Testis (tissue), 3 donors: ENCODE measurements around the gene CCDC83. TPM values are rescaled to one million over a fixed set of nuclear protein-coding genes. Genes with fewer than 3 reads are reported as not detected.

Experiments used
- DNase-seq: peaks from one replicate; pipeline ENCODE4 v3.0.0-alpha.2; 2019
- H3K27ac ChIP-seq, 2 donors: fragments of 200-600 bp; sonication (generic); one replicate each; pipeline ENCODE4 v1.5.1; 2019
- H3K27me3 ChIP-seq: fragments of 200-600 bp; sonication (generic); one replicate; pipeline ENCODE4 v1.5.1; 2019
- H3K36me3 ChIP-seq: fragments of 200-600 bp; sonication (generic); one replicate; pipeline ENCODE4 v1.5.1; 2017; ENCODE audit warnings: low read depth; ENCODE audit errors: missing control alignments
- H3K4me1 ChIP-seq: fragments of 200-600 bp; sonication (generic); one replicate; pipeline ENCODE4 v1.5.1; 2019
- H3K4me3 ChIP-seq, 2 donors: fragments of 200-600 bp; sonication (generic); one replicate each; pipeline ENCODE4 v1.5.1; 2017 to 2019
- H3K9me3 ChIP-seq: fragments of 200-600 bp; sonication (generic); one replicate; pipeline ENCODE4 v1.5.1; 2017
- CTCF ChIP-seq, 3 experiments: fragments of 450-650 bp in 2 of 3; fragments of 200-600 bp in 1 of 3; sonication (generic) in 1 of 3; IDR thresholded peaks; one replicate each; pipeline ENCODE4 v1.5.1; 2016 to 2019; ENCODE audit warnings: antibody characterized with exemption in 3 of 3, mild to moderate bottlenecking in 2 of 3, moderate library complexity in 1 of 3
- POLR2A ChIP-seq: fragments of 450-650 bp; IDR thresholded peaks from one replicate; pipeline ENCODE4 v1.6.1; 2017; ENCODE audit warnings: antibody characterized with exemption, mild to moderate bottlenecking, moderate library complexity
- WGBS, 2 donors: methylation state at CpG; one replicate each; pipeline ENCODE4 v1.1.5; 2018; 5-methylcytosine and 5-hydroxymethylcytosine counted together
- intact Hi-C: fragments of 100-400 bp; cut with DNase I; formaldehyde crosslinking; loops from one replicate; pipeline ENCODE4 v1.15.1; 2023; ENCODE audit warnings: low total_unique reads
- polyA plus RNA-seq: library from polyadenylated mRNA; stranded (reverse); fragments of 350-450 nt; fragmentation: Illumina TruSeq; extraction: RNeasy Lipid Tissue Mini Kit (QIAGEN cat#74804); gene quantifications from one replicate; pipeline ENCODE4 v1.2.3, GENCODE V29; 2014; ENCODE audit warnings: low read depth, low replicate concordance; ENCODE audit not compliant: insufficient read depth
- total RNA-seq, 2 donors: library from RNA; depleted of rRNA; stranded (reverse); fragments of >200 nt; gene quantifications; one replicate each; pipeline ENCODE4 v1.2.3, GENCODE V29; 2016

CCDC83 gene
- total and polyA plus RNA-seq, 3 donors from 2014 or later: 10.2 to 29.6 (median 22.6) TPM

GRCh38 chr11:85813721-85814120 is 41.5 kb upstream of the CCDC83 start:
- intact Hi-C loops: no loop called here
- TF ChIP-seq CTCF (IDR thresholded peaks at IDR 0.05) (no peak), POLR2A (no peak)
- Histone ChIP-seq H3K4me3 (no peak overlapping the region), H3K27me3 (no peaks in the 10 kb centered on the region), H3K36me3 (no peaks in the 10 kb centered on the region), H3K27ac (no peak overlapping the region), H3K9me3 (no peaks in the 10 kb centered on the region), H3K4me1 (no peaks in the 10 kb centered on the region)
- DNase-seq: no peak
- WGBS, 2 donors: 92 to 93% methylated on average over 9 of the region's 9 CpGs

GRCh38 chr11:85815186-85815931 is 39.8 kb upstream of the CCDC83 start:
- H3K27me3 ChIP-seq: no peaks in the 10 kb centered on the region
- intact Hi-C loops: no loop called here
- TF ChIP-seq CTCF (IDR thresholded peaks at IDR 0.05): no peak
- TF ChIP-seq POLR2A: no peak
- H3K4me3 ChIP-seq: no peak overlapping the region
- H3K9me3 ChIP-seq: no peaks in the 10 kb centered on the region
- H3K27ac ChIP-seq: no peak overlapping the region
- no peak for DNase-seq
- H3K4me1 ChIP-seq: no peaks in the 10 kb centered on the region
- H3K36me3 ChIP-seq: no peaks in the 10 kb centered on the region
- 82 to 92% methylated on average over 4 of the region's 4 CpGs for WGBS, 2 donors

GRCh38 chr11:85819441-85819840 is 35.7 kb upstream of the CCDC83 start:
- Histone ChIP-seq H3K9me3 (no peaks in the 10 kb centered on the region), H3K4me1 (no peaks in the 10 kb centered on the region), H3K36me3 (no peaks in the 10 kb centered on the region), H3K27ac (no peak overlapping the region), H3K27me3 (no peaks in the 10 kb centered on the region), H3K4me3 (no peak overlapping the region)
- TF ChIP-seq POLR2A (no peak), CTCF (IDR thresholded peaks at IDR 0.05) (no peak)
- no peak for DNase-seq
- intact Hi-C loops: no loop called here

- Histone ChIP-seq H3K36me3 (no peaks in the 10 kb centered on the region), H3K4me1 (no peaks in the 10 kb centered on the region), H3K9me3 (no peaks in the 10 kb centered on the region), H3K4me3 (no peak overlapping the region), H3K27me3 (no peaks in the 10 kb centered on the region), H3K27ac (no peak overlapping the region)
- intact Hi-C loops: no loop called here
- no peak for TF ChIP-seq POLR2A
- no peak for TF ChIP-seq CTCF (IDR thresholded peaks at IDR 0.05)
- no peak for DNase-seq
- WGBS, 2 donors: 86 to 89% methylated on average over 1 of the region's 1 CpG
Measured at GRCh38 chr11:85821636-85822035, 33.5 kb upstream of the CCDC83 start.

- 95% methylated on average over 3 of the region's 3 CpGs for WGBS, 2 donors
- TF ChIP-seq CTCF (IDR thresholded peaks at IDR 0.05): no peak
- no peak for TF ChIP-seq POLR2A
- DNase-seq: no peak
- no peak overlapping the region for H3K4me3 ChIP-seq
- no peaks in the 10 kb centered on the region for H3K4me1 ChIP-seq
- H3K27ac ChIP-seq: no peak overlapping the region
- no peaks in the 10 kb centered on the region for H3K36me3 ChIP-seq
- intact Hi-C loops: no loop called here
- no peaks in the 10 kb centered on the region for H3K9me3 ChIP-seq
- no peaks in the 10 kb centered on the region for H3K27me3 ChIP-seq
Measured at GRCh38 chr11:85822814-85823213, 32.4 kb upstream of the CCDC83 start.
